Measurements from ENCODE around the gene GP9.
A peak's percentile ranks its signal among the peaks of the same experiment; 100 is the strongest.

The GP9 gene

GRCh38 chr3:129020691-129021090 is 39.9 kb upstream of the GP9 start:
- H3K27me3 ChIP-seq (ENCODE audit: control insufficient read depth, insufficient read depth, low read length), result peaks cover 84% of the 10 kb centered on the region
- no peak overlapping the region for H3K4me3 ChIP-seq (ENCODE audit: low read length)
- no peaks in the 10 kb centered on the region for H3K9me3 ChIP-seq (replicated peaks; ENCODE audit: low read length)
- H3K9ac ChIP-seq (ENCODE audit: low read depth, low read length), result no peak overlapping the region
- no peak overlapping the region for H3K4me2 ChIP-seq (ENCODE audit: low read length)
- no peaks in the 10 kb centered on the region for H3K36me3 ChIP-seq (ENCODE audit: insufficient read depth, low read length)
- H3K4me1 ChIP-seq (ENCODE audit: control insufficient read depth, insufficient read depth, low read length), result no peaks in the 10 kb centered on the region

DNA sequence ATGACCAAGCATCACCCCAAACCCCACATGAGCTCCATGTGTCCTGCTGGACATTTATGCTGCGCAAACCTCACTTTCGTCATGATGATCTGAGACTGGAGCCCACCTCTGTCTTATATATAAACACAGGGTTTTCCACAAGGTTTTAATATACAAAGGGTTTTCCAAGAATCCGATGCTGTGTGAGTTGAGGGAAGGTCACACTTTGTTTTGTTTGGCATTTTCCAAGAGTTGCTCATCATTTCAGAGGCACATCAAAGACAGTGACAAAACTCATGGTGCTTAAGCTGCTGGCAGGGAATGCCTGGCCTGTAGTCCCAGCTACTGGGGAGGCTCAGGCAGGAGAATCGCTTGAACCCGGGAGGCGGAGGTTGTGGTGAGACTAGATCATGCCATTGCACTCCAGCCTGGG is 39.4 kb upstream of the GP9 start:
- H3K36me3 ChIP-seq (ENCODE audit: insufficient read depth, low read length), result no peaks in the 10 kb centered on the region
- H3K9ac ChIP-seq (ENCODE audit: low read depth, low read length), result no peak overlapping the region
- peaks cover 84% of the 10 kb centered on the region for H3K27me3 ChIP-seq (ENCODE audit: control insufficient read depth, insufficient read depth, low read length)
- no peaks in the 10 kb centered on the region for H3K4me1 ChIP-seq (ENCODE audit: control insufficient read depth, insufficient read depth, low read length)
- no peak overlapping the region for H3K4me3 ChIP-seq (ENCODE audit: low read length)
- H3K9me3 ChIP-seq (replicated peaks; ENCODE audit: low read length), result no peaks in the 10 kb centered on the region
- no peak overlapping the region for H3K4me2 ChIP-seq (ENCODE audit: low read length)

DNA sequence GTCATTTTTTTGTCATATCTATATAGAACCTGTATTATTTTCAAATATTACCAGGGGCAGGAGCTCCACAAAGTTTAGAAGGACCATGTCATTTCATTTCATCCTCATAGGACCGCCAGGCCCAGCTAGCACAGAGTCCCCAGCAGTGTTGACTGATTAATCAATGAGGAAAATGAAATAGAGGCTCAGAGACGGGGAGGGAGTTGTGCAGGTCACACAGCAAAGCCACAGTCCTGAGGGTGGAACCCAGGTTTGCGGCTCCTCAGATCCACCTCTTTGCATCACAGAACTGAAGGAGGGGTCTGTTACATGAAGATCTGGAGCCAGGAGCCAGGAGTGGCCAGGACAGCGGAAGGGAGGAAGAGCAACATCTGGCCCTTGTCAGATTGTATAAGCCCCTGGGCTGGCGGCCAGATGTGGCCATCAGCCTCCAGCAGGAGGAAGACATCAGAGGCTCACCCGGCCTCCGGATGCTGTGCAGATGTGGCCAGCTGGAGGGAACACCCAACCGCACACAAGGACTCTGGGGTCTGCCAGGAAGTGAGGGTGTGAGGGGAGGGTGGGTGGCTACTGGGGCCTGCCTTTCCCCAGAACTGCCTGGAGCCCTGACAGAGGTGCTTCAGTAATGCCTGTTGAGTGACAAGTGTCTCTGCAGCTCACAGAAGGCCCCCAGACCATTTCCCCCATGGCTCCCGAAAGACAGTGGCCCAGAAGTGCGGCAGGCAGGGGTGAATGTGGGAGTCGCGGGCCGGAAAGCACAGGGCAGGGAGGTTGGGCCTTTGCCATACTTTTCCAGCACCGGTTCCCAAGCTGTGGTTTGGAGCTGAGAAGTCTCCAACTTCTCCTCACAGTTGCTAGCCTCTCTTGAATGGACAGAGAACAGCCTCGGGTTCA is 38.2 kb upstream of the GP9 start:
- no peaks in the 10 kb centered on the region for H3K9me3 ChIP-seq (replicated peaks; ENCODE audit: low read length)
- peaks cover 3% of the 10 kb centered on the region for H3K4me1 ChIP-seq (ENCODE audit: control insufficient read depth, insufficient read depth, low read length)
- no peaks in the 10 kb centered on the region for H3K36me3 ChIP-seq (ENCODE audit: insufficient read depth, low read length)
- H3K4me3 ChIP-seq (ENCODE audit: low read length), result no peak overlapping the region
- H3K9ac ChIP-seq (ENCODE audit: low read depth, low read length), result no peak overlapping the region
- no peak overlapping the region for H3K4me2 ChIP-seq (ENCODE audit: low read length)
- peaks cover 84% of the 10 kb centered on the region for H3K27me3 ChIP-seq (ENCODE audit: control insufficient read depth, insufficient read depth, low read length)

GRCh38 chr3:129023008-129023358 is 37.6 kb upstream of the GP9 start:
- Histone ChIP-seq H3K27me3 (ENCODE audit: control insufficient read depth, insufficient read depth, low read length) (peaks cover 78% of the 10 kb centered on the region), H3K4me1 (ENCODE audit: control insufficient read depth, insufficient read depth, low read length) (peaks cover 4% of the 10 kb centered on the region), H3K4me2 (ENCODE audit: low read length) (no peak overlapping the region), H3K4me3 (ENCODE audit: low read length) (no peak overlapping the region), H3K9me3 (replicated peaks; ENCODE audit: low read length) (no peaks in the 10 kb centered on the region), H3K9ac (ENCODE audit: low read depth, low read length) (no peak overlapping the region), H3K36me3 (ENCODE audit: insufficient read depth, low read length) (no peaks in the 10 kb centered on the region)

GRCh38 chr3:129023909-129024308 is 36.7 kb upstream of the GP9 start:
- H3K9me3 ChIP-seq (replicated peaks; ENCODE audit: low read length), result no peaks in the 10 kb centered on the region
- no peak overlapping the region for H3K9ac ChIP-seq (ENCODE audit: low read depth, low read length)

GRCh38 chr3:129025108-129025507 is 35.5 kb upstream of the GP9 start:
- Histone ChIP-seq H3K36me3 (ENCODE audit: insufficient read depth, low read length) (no peaks in the 10 kb centered on the region), H3K27me3 (ENCODE audit: control insufficient read depth, insufficient read depth, low read length) (peaks cover 66% of the 10 kb centered on the region), H3K4me3 (ENCODE audit: low read length) (no peak overlapping the region), H3K9ac (ENCODE audit: low read depth, low read length) (no peak overlapping the region), H3K9me3 (replicated peaks; ENCODE audit: low read length) (no peaks in the 10 kb centered on the region), H3K4me1 (ENCODE audit: control insufficient read depth, insufficient read depth, low read length) (peaks cover 4% of the 10 kb centered on the region), H3K4me2 (ENCODE audit: low read length) (no peak overlapping the region)

More at GRCh38 chr3:129023909-129024308, 36.7 kb upstream of the GP9 start:
- H3K4me3 ChIP-seq (ENCODE audit: low read length), result no peak overlapping the region
- peaks cover 69% of the 10 kb centered on the region for H3K27me3 ChIP-seq (ENCODE audit: control insufficient read depth, insufficient read depth, low read length)
- no peaks in the 10 kb centered on the region for H3K36me3 ChIP-seq (ENCODE audit: insufficient read depth, low read length)
- peaks cover 4% of the 10 kb centered on the region for H3K4me1 ChIP-seq (ENCODE audit: control insufficient read depth, insufficient read depth, low read length)
- H3K4me2 ChIP-seq (ENCODE audit: low read length), result no peak overlapping the region

DNA sequence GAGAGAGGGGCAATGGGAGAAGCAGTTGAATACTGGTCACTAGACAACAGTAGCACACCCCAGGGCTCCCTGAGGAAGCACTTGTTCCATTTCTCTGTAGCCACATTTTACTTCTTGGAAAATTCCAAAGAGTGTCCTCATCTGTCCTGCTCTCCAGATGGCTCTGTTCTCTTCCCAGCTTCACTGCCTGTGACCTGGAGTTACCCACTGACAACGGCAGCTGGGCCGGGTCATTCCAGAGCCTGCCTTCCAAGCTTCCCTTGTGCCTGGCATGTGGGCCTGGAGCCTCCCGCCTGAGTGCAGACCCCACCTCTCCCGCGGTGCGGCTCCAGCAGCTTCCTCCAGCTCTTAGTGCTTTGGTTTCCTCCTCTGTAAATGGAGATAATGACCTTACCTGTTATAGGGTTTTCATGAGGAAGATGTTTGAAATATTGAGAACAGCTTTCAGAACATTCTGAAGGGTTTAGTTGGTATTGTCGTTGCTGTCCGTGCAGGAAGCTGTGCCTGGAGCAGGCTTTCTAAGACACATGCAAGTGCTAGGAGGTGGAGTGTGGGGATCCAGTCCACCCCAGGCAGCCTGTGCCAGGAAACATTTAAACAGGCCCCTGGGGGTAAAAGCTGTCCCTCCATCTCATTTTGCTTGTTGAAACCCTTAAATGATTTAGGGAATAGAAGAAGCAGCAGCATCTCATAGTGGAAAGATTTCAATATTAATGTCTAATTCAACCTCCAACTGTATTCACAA is 34.7 kb upstream of the GP9 start:
- Histone ChIP-seq H3K27me3 (ENCODE audit: control insufficient read depth, insufficient read depth, low read length) (peaks cover 61% of the 10 kb centered on the region), H3K9me3 (replicated peaks; ENCODE audit: low read length) (no peaks in the 10 kb centered on the region), H3K4me2 (ENCODE audit: low read length) (no peak overlapping the region), H3K4me1 (ENCODE audit: control insufficient read depth, insufficient read depth, low read length) (peaks cover 4% of the 10 kb centered on the region), H3K36me3 (ENCODE audit: insufficient read depth, low read length) (no peaks in the 10 kb centered on the region), H3K9ac (ENCODE audit: low read depth, low read length) (no peak overlapping the region), H3K4me3 (ENCODE audit: low read length) (no peak overlapping the region)

GRCh38 chr3:129026728-129027543 is 33.6 kb upstream of the GP9 start:
- Histone ChIP-seq H3K9ac (ENCODE audit: low read depth, low read length) (no peak overlapping the region), H3K4me3 (ENCODE audit: low read length) (peak overlapping the region; percentile 55)

DNA sequence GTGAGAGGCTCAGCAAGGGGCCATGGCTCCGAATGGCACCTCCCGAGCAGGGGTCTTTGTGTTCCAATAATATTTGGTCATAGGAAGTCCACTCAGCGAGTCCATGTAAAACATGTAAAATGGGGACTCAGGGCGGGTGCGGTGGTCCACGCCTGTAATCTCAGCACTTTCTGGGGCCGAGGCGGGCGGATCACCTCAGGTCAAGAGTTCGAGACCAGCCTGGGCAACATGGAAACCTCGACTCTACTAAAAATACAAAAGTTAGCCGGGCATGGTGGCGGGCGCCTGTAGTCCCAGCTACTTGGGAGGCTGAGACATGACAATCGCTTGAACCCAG is 33.1 kb upstream of the GP9 start:
- Histone ChIP-seq H3K9ac (ENCODE audit: low read depth, low read length) (no peak overlapping the region), H3K36me3 (ENCODE audit: insufficient read depth, low read length) (no peaks in the 10 kb centered on the region), H3K27me3 (ENCODE audit: control insufficient read depth, insufficient read depth, low read length) (peaks cover 46% of the 10 kb centered on the region), H3K4me1 (ENCODE audit: control insufficient read depth, insufficient read depth, low read length) (peaks cover 4% of the 10 kb centered on the region), H3K9me3 (replicated peaks; ENCODE audit: low read length) (no peaks in the 10 kb centered on the region), H3K4me2 (ENCODE audit: low read length) (peak overlapping the region; percentile 61), H3K4me3 (ENCODE audit: low read length) (peak overlapping the region; percentile 55)

More at GRCh38 chr3:129026728-129027543, 33.6 kb upstream of the GP9 start:
- H3K27me3 ChIP-seq (ENCODE audit: control insufficient read depth, insufficient read depth, low read length), result peaks cover 50% of the 10 kb centered on the region
- H3K9me3 ChIP-seq (replicated peaks; ENCODE audit: low read length), result no peaks in the 10 kb centered on the region
- peak overlapping the region; percentile 61 for H3K4me2 ChIP-seq (ENCODE audit: low read length)
- no peaks in the 10 kb centered on the region for H3K36me3 ChIP-seq (ENCODE audit: insufficient read depth, low read length)
- H3K4me1 ChIP-seq (ENCODE audit: control insufficient read depth, insufficient read depth, low read length), result peaks cover 4% of the 10 kb centered on the region

DNA sequence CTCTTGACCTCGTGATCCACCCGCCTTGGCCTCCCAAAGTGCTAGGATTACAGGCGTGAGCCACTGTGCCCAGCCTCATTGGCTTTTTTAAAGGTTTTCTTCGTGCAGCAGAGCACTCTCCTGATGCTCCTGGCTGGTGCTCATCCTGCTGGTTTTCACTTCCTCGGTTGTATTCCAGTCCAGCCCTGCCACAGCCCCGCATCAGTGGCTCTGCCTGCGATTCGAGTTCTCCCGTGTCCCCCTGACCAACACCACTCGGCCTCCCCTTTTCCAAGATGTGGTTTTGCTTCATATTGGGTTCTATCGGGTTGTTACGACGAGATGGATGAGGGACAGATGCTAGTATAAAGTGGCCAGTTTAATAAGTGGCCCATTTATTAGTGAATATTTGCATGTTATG is 31.7 kb upstream of the GP9 start:
- H3K4me3 ChIP-seq (ENCODE audit: low read length), result no peak overlapping the region
- H3K9ac ChIP-seq (ENCODE audit: low read depth, low read length), result no peak overlapping the region
- no peaks in the 10 kb centered on the region for H3K9me3 ChIP-seq (replicated peaks; ENCODE audit: low read length)
- no peak overlapping the region for H3K4me2 ChIP-seq (ENCODE audit: low read length)
- H3K4me1 ChIP-seq (ENCODE audit: control insufficient read depth, insufficient read depth, low read length), result peaks cover 4% of the 10 kb centered on the region
- no peaks in the 10 kb centered on the region for H3K36me3 ChIP-seq (ENCODE audit: insufficient read depth, low read length)
- H3K27me3 ChIP-seq (ENCODE audit: control insufficient read depth, insufficient read depth, low read length), result peaks cover 46% of the 10 kb centered on the region

GRCh38 chr3:129030611-129031010 is 30.0 kb upstream of the GP9 start:
- Histone ChIP-seq H3K27me3 (ENCODE audit: control insufficient read depth, insufficient read depth, low read length) (peaks cover 40% of the 10 kb centered on the region), H3K36me3 (ENCODE audit: insufficient read depth, low read length) (no peaks in the 10 kb centered on the region), H3K4me1 (ENCODE audit: control insufficient read depth, insufficient read depth, low read length) (peaks cover 4% of the 10 kb centered on the region), H3K9me3 (replicated peaks; ENCODE audit: low read length) (no peaks in the 10 kb centered on the region), H3K9ac (ENCODE audit: low read depth, low read length) (no peak overlapping the region), H3K4me3 (ENCODE audit: low read length) (no peak overlapping the region), H3K4me2 (ENCODE audit: low read length) (no peak overlapping the region)
